Left ventricle myocardium superior (tissue), 1 donor: ENCODE data around the gene DENND5A. TPM values are rescaled to one million over a fixed set of nuclear protein-coding genes. Genes with fewer than 3 reads are reported as not detected.
"Not testable (repeated sequence)": the region's sequence is repeated elsewhere in the genome, so short reads cannot be mapped to it uniquely, and the experiment has no call there.

Experiments used
- ATAC-seq: fragments of 200-7000 bp; cut with Tn5 transposase; one replicate; pipeline ENCODE4 v1.9.1; 2020; ENCODE audit warnings: mild to moderate bottlenecking, moderate library complexity
- DNase-seq: peaks from one replicate; pipeline ENCODE4 v3.0.0-alpha.2; 2020
- intact Hi-C: fragments of 100-400 bp; cut with micrococcal nuclease; formaldehyde crosslinking; loops from one replicate; pipeline ENCODE4 v1.11.0; 2022
- total RNA-seq: library from RNA; stranded (reverse); fragmentation: NEBNext Ultra II Directional; extraction: Animal tissue kit (Norgen Biotek cat#: 25700); gene quantifications from one replicate; pipeline ENCODE4 v1.2.1, GENCODE V29; 2021
- donor health status: DM: no; HTN: yes; CAD: no; lungs with severe emphysema.

DENND5A gene
- total RNA-seq, 1 donor from 2014 or later, result 121 TPM

- ATAC-seq, result no peak
- no peak for DNase-seq
- intact Hi-C loops, result no loop called here
Observed at GRCh38 chr11:9187616-9188015, 77.5 kb downstream of the DENND5A start.

- DNase-seq (no peak), ATAC-seq (no peak)
- intact Hi-C loops, result no loop called here
Observed at GRCh38 chr11:9184516-9184915, 80.6 kb downstream of the DENND5A start.

- intact Hi-C loops, result no loop called here
- ATAC-seq (no peak), DNase-seq (no peak)
Observed at GRCh38 chr11:9182180-9182871, 82.8 kb downstream of the DENND5A start.

GRCh38 chr11:9180784-9181183 is 84.4 kb downstream of the DENND5A start:
- peak; percentile 32 for ATAC-seq
- intact Hi-C loops, result no loop called here
- DNase-seq, result no peak

- intact Hi-C loops, result no loop called here
- ATAC-seq (no peak), DNase-seq (no peak)
Observed at GRCh38 chr11:9179141-9179540, 86.0 kb downstream of the DENND5A start.

- intact Hi-C loops, result no loop called here
- DNase-seq, result no peak
Observed at GRCh38 chr11:9178716-9179115, 86.4 kb downstream of the DENND5A start.

GRCh38 chr11:9177438-9178091 is 87.6 kb downstream of the DENND5A start:
- no peak for DNase-seq
- ATAC-seq, result no peak
- intact Hi-C loops, result no loop called here

More at GRCh38 chr11:9178716-9179115, 86.4 kb downstream of the DENND5A start:
- ATAC-seq, result no peak

GRCh38 chr11:9176550-9176949 is 88.6 kb downstream of the DENND5A start:
- intact Hi-C loops, result no loop called here
- ATAC-seq (no peak), DNase-seq (no peak)

- ATAC-seq (no peak), DNase-seq (no peak)
- intact Hi-C loops, result no loop called here
Observed at GRCh38 chr11:9176136-9176535, 89.0 kb downstream of the DENND5A start.

GRCh38 chr11:9172389-9172788 is 92.8 kb downstream of the DENND5A start:
- no peak for DNase-seq
- intact Hi-C loops, result no loop called here

GRCh38 chr11:9170450-9170849 is 94.7 kb downstream of the DENND5A start:
- ATAC-seq (peak; percentile 46), DNase-seq (no peak)
- intact Hi-C loops, result no loop called here

More at GRCh38 chr11:9172389-9172788, 92.8 kb downstream of the DENND5A start:
- no peak for ATAC-seq

GRCh38 chr11:9169595-9170295 is 95.4 kb downstream of the DENND5A start:
- DNase-seq (no peak), ATAC-seq (no peak)
- intact Hi-C loops, result no loop called here

GRCh38 chr11:9161991-9162390 is 103.2 kb downstream of the DENND5A start:
- ATAC-seq, DNase-seq, intact Hi-C loops: not testable (repeated sequence)

GRCh38 chr11:9160166-9160565 is 105.0 kb downstream of the DENND5A start:
- intact Hi-C loops, result no loop called here
- ATAC-seq (no peak), DNase-seq (no peak)

- ATAC-seq, result peak; percentile 30
- intact Hi-C loops, result no loop called here
- DNase-seq, result no peak
Observed at GRCh38 chr11:9158898-9159391, 106.2 kb downstream of the DENND5A start.

- no peak for ATAC-seq
- DNase-seq, result no peak
- intact Hi-C loops, result no loop called here
Observed at GRCh38 chr11:9155930-9156329, 109.2 kb downstream of the DENND5A start.

GRCh38 chr11:9153651-9154050 is 111.5 kb downstream of the DENND5A start:
- no peak for DNase-seq
- intact Hi-C loops, result no loop called here
- no peak for ATAC-seq

GRCh38 chr11:9151631-9152030 is 113.5 kb downstream of the DENND5A start:
- no peak for ATAC-seq
- no peak for DNase-seq
- intact Hi-C loops, result no loop called here

GRCh38 chr11:9150926-9151325 is 114.2 kb downstream of the DENND5A start:
- intact Hi-C loops, result no loop called here
- no peak for DNase-seq
- ATAC-seq, result peak; percentile 51

GRCh38 chr11:9150501-9150900 is 114.6 kb downstream of the DENND5A start:
- ATAC-seq, result no peak
- no peak for DNase-seq
- intact Hi-C loops, result no loop called here
